H9 (cell line): ENCODE results near the gene BTLA. TPM values are rescaled to one million over a fixed set of nuclear protein-coding genes. Genes with fewer than 3 reads are reported as not detected.

Experiments
- DNase-seq: peaks from one replicate; pipeline ENCODE4 v3.0.0-alpha.2; 2017
- H2AFZ ChIP-seq: one replicate; pipeline ENCODE4 v1.6.1; 2013; ENCODE audit warnings: mild to moderate bottlenecking, low read length, control low read depth, moderate library complexity
- H2AK5ac ChIP-seq: 2 replicates; pipeline ENCODE4 v1.6.1; 2013; ENCODE audit warnings: low read length, control low read depth, mixed read lengths; ENCODE audit not compliant: insufficient read length
- H2BK120ac ChIP-seq: one replicate; pipeline ENCODE4 v1.6.1; 2013; ENCODE audit warnings: low read depth, mild to moderate bottlenecking, low read length, control low read depth, inconsistent platforms; ENCODE audit not compliant: poor library complexity, severe bottlenecking
- H2BK12ac ChIP-seq: 2 replicates; pipeline ENCODE4 v1.6.1; 2013; ENCODE audit warnings: low read length, control low read depth, mixed read lengths, low read depth; ENCODE audit not compliant: insufficient read length
- H2BK15ac ChIP-seq: 2 replicates; pipeline ENCODE4 v1.6.1; 2013; ENCODE audit warnings: low read depth, low read length, control low read depth
- H2BK20ac ChIP-seq: one replicate; pipeline ENCODE4 v1.6.1; 2013; ENCODE audit warnings: low read depth, mild to moderate bottlenecking, low read length, control low read depth, inconsistent platforms; ENCODE audit not compliant: poor library complexity, severe bottlenecking
- H2BK5ac ChIP-seq: 2 replicates; pipeline ENCODE4 v1.6.1; 2013; ENCODE audit warnings: low read length, control low read depth, mixed read lengths; ENCODE audit not compliant: insufficient read length
- H3K14ac ChIP-seq: 2 replicates; pipeline ENCODE4 v1.6.1; 2013; ENCODE audit warnings: low read length, control low read depth; ENCODE audit not compliant: insufficient read depth
- H3K18ac ChIP-seq: 2 replicates; pipeline ENCODE4 v1.6.1; 2013; ENCODE audit warnings: low read depth, mild to moderate bottlenecking, mixed read lengths, low read length, control low read depth; ENCODE audit not compliant: insufficient read length
- H3K23ac ChIP-seq: 2 replicates; pipeline ENCODE4 v1.6.1; 2013; ENCODE audit warnings: low read length, control low read depth, mixed read lengths, low read depth; ENCODE audit not compliant: insufficient read length
- H3K23me2 ChIP-seq: 2 replicates; pipeline ENCODE4 v1.6.1; 2013; ENCODE audit warnings: low read depth, mild to moderate bottlenecking, mixed read lengths, low read length, control low read depth; ENCODE audit not compliant: insufficient read length, poor library complexity, severe bottlenecking
- H3K27ac ChIP-seq: 2 replicates; pipeline ENCODE4 v1.5.1; 2013; ENCODE audit warnings: low read length, control low read depth, mixed read lengths, low read depth; ENCODE audit not compliant: insufficient read length
- H3K27me3 ChIP-seq: 2 replicates; pipeline ENCODE4 v1.6.1; 2013; ENCODE audit warnings: low read length, control low read depth, inconsistent platforms; ENCODE audit not compliant: insufficient read depth
- H3K4ac ChIP-seq: 2 replicates; pipeline ENCODE4 v1.6.1; 2013; ENCODE audit warnings: low read depth, mild to moderate bottlenecking, control low read depth, inconsistent platforms, low read length, moderate library complexity
- H3K4me1 ChIP-seq: 2 replicates; pipeline ENCODE4 v1.6.1; 2013; ENCODE audit warnings: low read length, control low read depth, inconsistent platforms; ENCODE audit not compliant: insufficient read depth
- H3K4me2 ChIP-seq: 2 replicates; pipeline ENCODE4 v1.6.1; 2013; ENCODE audit warnings: low read length, control low read depth, mixed read lengths; ENCODE audit not compliant: insufficient read length, insufficient read depth
- H3K56ac ChIP-seq: 2 replicates; pipeline ENCODE4 v1.6.1; 2013; ENCODE audit warnings: low read depth, mild to moderate bottlenecking, mixed read lengths, low read length, control low read depth; ENCODE audit not compliant: insufficient read length
- H3K79me1 ChIP-seq: 2 replicates; pipeline ENCODE4 v1.6.1; 2013; ENCODE audit warnings: low read depth, mild to moderate bottlenecking, moderate library complexity, low read length, control low read depth, inconsistent platforms; ENCODE audit not compliant: insufficient read depth, poor library complexity, severe bottlenecking
- H3K79me2 ChIP-seq: 2 replicates; pipeline ENCODE4 v1.6.1; 2013; ENCODE audit warnings: low read length, control low read depth, inconsistent platforms; ENCODE audit not compliant: insufficient read depth
- H3K9ac ChIP-seq: 2 replicates; pipeline ENCODE4 v1.6.1; 2013; ENCODE audit warnings: low read length, control low read depth, mixed read lengths; ENCODE audit not compliant: insufficient read length; ENCODE audit errors: extremely low read depth
- H3K9me3 ChIP-seq: one replicate; pipeline ENCODE4 v1.6.1; 2013; ENCODE audit warnings: low read depth, low read length, inconsistent platforms; ENCODE audit not compliant: control insufficient read depth
- H3T11ph ChIP-seq: one replicate; pipeline ENCODE4 v1.6.1; 2013; ENCODE audit warnings: mild to moderate bottlenecking, low read length, control low read depth, inconsistent platforms
- H4K20me1 ChIP-seq: one replicate; pipeline ENCODE4 v1.6.1; 2013; ENCODE audit not compliant: control insufficient read depth, insufficient read length, insufficient read depth
- H4K5ac ChIP-seq: 2 replicates; pipeline ENCODE4 v1.6.1; 2013; ENCODE audit warnings: low read depth, mild to moderate bottlenecking, mixed read lengths, low read length, control low read depth; ENCODE audit not compliant: insufficient read length
- H4K8ac ChIP-seq: replicated peaks from 2 replicates; pipeline ENCODE4 v1.6.1; 2013; ENCODE audit warnings: low read length, control low read depth, mixed read lengths, low read depth; ENCODE audit not compliant: insufficient read length
- H4K91ac ChIP-seq: 2 replicates; pipeline ENCODE4 v1.6.1; 2013; ENCODE audit warnings: low read depth, mild to moderate bottlenecking, moderate library complexity, mixed read lengths, low read length, control low read depth; ENCODE audit not compliant: insufficient read length
- H3K27ac Mint-ChIP-seq, 3 experiments: 2 replicates in 2 of 3; 3 replicates in 1 of 3; pipeline ENCODE4 v1.8.0; 2020 to 2021; ENCODE audit warnings: mixed read lengths in 3 of 3, mild to moderate bottlenecking in 1 of 3, moderate library complexity in 1 of 3
- H3K27me3 Mint-ChIP-seq: 2 replicates; pipeline ENCODE4 v1.8.0; 2021; ENCODE audit warnings: low read depth, mild to moderate bottlenecking, moderate library complexity, mixed read lengths
- H3K36me3 Mint-ChIP-seq, 3 experiments: 2 replicates in 2 of 3; 3 replicates in 1 of 3; pipeline ENCODE4 v1.8.0; 2020 to 2021; ENCODE audit warnings: low read depth in 3 of 3, mixed read lengths in 3 of 3; ENCODE audit not compliant: insufficient read depth in 1 of 3
- H3K4me1 Mint-ChIP-seq, 2 experiments: 2 replicates each; pipeline ENCODE4 v1.8.0; 2020; ENCODE audit warnings: mixed read lengths in 2 of 2
- H3K4me3 Mint-ChIP-seq, 2 experiments: 2 replicates in 1 of 2; 3 replicates in 1 of 2; pipeline ENCODE4 v1.8.0; 2020 to 2021; ENCODE audit warnings: mild to moderate bottlenecking in 2 of 2, mixed read lengths in 2 of 2, moderate library complexity in 1 of 2
- H3K9me3 Mint-ChIP-seq, 2 experiments: 2 replicates in 1 of 2; 3 replicates in 1 of 2; pipeline ENCODE4 v1.8.0; 2020; ENCODE audit warnings: mild to moderate bottlenecking in 2 of 2, mixed read lengths in 2 of 2, moderate library complexity in 1 of 2
- total RNA-seq: library from RNA; stranded (reverse); gene quantifications from 2 replicates; pipeline ENCODE4 v1.2.1, GENCODE V29; 2021
- TF ChIP-seq, protein P1 (sequence below): fragments of 200-600 bp; sonication (generic); conservative IDR thresholded peaks from 3 replicates; pipeline ENCODE4 v1.8.0; 2021; ENCODE audit warnings: antibody characterized with exemption, mild to moderate bottlenecking

The BTLA gene
- total RNA-seq, 1 experiment from 2014 or later: not detected

DNA sequence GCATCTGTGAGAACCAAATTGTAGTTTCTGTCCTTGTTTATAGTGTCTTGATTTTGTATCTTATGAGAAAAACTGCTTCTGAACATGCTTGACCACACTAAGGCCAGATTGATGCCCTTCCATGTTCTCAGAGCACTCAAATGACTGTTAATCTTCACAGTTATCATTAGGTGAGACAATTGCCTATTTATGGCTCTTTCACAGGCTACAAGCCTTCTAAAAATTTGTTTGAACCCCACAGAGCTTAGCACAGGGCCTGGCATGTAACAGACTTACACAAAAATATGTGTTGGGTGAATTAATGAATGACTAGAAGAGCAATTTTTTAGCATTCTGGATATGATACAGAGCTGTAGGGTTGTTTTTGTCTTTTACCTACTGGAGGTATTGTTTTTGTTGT, 43.1 kb downstream of the BTLA start:
- H2AFZ ChIP-seq: no peak overlapping the region
- H3K36me3 Mint-ChIP-seq: no peaks in the 10 kb centered on the region; a peak in 1 of 7 replicates
- H3K23ac ChIP-seq: no peak overlapping the region
- no peaks in the 10 kb centered on the region for H3K23me2 ChIP-seq
- no peak overlapping the region for H4K91ac ChIP-seq
- H3K27ac ChIP-seq: no peak overlapping the region
- H3K4me1 Mint-ChIP-seq: no peaks in the 10 kb centered on the region; a peak in 1 of 4 replicates
- H3K56ac ChIP-seq: no peak overlapping the region
- H4K8ac ChIP-seq: no peak overlapping the region
- H3K4me1 ChIP-seq: no peaks in the 10 kb centered on the region
- H2BK12ac ChIP-seq: no peak overlapping the region
- H3K9me3 ChIP-seq: no peaks in the 10 kb centered on the region
- no peak overlapping the region for H3K4me2 ChIP-seq
- H2AK5ac ChIP-seq: no peak overlapping the region
- H3K4ac ChIP-seq: no peak overlapping the region
- no peaks in the 10 kb centered on the region for H3K79me1 ChIP-seq
- no peaks in the 10 kb centered on the region for H4K20me1 ChIP-seq
- no peaks in the 10 kb centered on the region for H3K27me3 Mint-ChIP-seq
- TF ChIP-seq, protein P1, sequence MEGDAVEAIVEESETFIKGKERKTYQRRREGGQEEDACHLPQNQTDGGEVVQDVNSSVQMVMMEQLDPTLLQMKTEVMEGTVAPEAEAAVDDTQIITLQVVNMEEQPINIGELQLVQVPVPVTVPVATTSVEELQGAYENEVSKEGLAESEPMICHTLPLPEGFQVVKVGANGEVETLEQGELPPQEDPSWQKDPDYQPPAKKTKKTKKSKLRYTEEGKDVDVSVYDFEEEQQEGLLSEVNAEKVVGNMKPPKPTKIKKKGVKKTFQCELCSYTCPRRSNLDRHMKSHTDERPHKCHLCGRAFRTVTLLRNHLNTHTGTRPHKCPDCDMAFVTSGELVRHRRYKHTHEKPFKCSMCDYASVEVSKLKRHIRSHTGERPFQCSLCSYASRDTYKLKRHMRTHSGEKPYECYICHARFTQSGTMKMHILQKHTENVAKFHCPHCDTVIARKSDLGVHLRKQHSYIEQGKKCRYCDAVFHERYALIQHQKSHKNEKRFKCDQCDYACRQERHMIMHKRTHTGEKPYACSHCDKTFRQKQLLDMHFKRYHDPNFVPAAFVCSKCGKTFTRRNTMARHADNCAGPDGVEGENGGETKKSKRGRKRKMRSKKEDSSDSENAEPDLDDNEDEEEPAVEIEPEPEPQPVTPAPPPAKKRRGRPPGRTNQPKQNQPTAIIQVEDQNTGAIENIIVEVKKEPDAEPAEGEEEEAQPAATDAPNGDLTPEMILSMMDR: no peak
- no peaks in the 10 kb centered on the region for H3K27me3 ChIP-seq
- no peak overlapping the region for H3K9ac ChIP-seq
- H2BK5ac ChIP-seq: no peak overlapping the region
- no peak overlapping the region for H3T11ph ChIP-seq
- no peak overlapping the region for H2BK20ac ChIP-seq
- no peak overlapping the region for H2BK15ac ChIP-seq
- H4K5ac ChIP-seq: no peak overlapping the region
- H3K14ac ChIP-seq: no peak overlapping the region
- no peak for DNase-seq
- no peaks in the 10 kb centered on the region for H3K79me2 ChIP-seq
- H2BK120ac ChIP-seq: no peak overlapping the region
- H3K9me3 Mint-ChIP-seq: no peaks in the 10 kb centered on the region
- no peak overlapping the region for H3K4me3 Mint-ChIP-seq
- H3K27ac Mint-ChIP-seq: no peak overlapping the region
- H3K18ac ChIP-seq: no peak overlapping the region
